ENCODE data around the gene TYR. TPM values are rescaled to one million over a fixed set of nuclear protein-coding genes. Genes with fewer than 3 reads are reported as not detected.
"Not testable (repeated sequence)": the region's sequence is repeated elsewhere in the genome, so short reads cannot be mapped to it uniquely, and the experiment has no call there.

Gene TYR
- total RNA-seq, 1 experiment from 2014 or later: not detected

GRCh38 chr11:89293965-89294679 lies 116.4 kb downstream of the TYR start:
- no peak overlapping the region for H2BK12ac ChIP-seq (ENCODE audit: insufficient read length, low read depth, low read length)
- DNase-seq: peak; percentile 72
- H3K27me3 Mint-ChIP-seq (ENCODE audit: low read depth): no peaks in the 10 kb centered on the region
- no peak overlapping the region for H2BK120ac ChIP-seq (ENCODE audit: low read depth, low read length, poor library complexity, severe bottlenecking)
- H3K79me1 ChIP-seq (ENCODE audit: insufficient read depth, low read depth, low read length, poor library complexity, severe bottlenecking): no peaks in the 10 kb centered on the region
- no peak overlapping the region for H3K14ac ChIP-seq (ENCODE audit: insufficient read depth, low read length)
- no peak overlapping the region for H3K23ac ChIP-seq (ENCODE audit: insufficient read length, low read depth, low read length)
- no peaks in the 10 kb centered on the region for H3K79me2 ChIP-seq (ENCODE audit: insufficient read depth, low read length)
- no peak overlapping the region for H4K5ac ChIP-seq (ENCODE audit: insufficient read length, low read depth, low read length)
- H3K56ac ChIP-seq (ENCODE audit: insufficient read length, low read depth, low read length): no peak overlapping the region
- no peak overlapping the region for H2BK20ac ChIP-seq (ENCODE audit: low read depth, low read length, poor library complexity, severe bottlenecking)
- H3K27me3 ChIP-seq (ENCODE audit: insufficient read depth, low read length): no peaks in the 10 kb centered on the region
- no peak overlapping the region for H3K9ac ChIP-seq (ENCODE audit: extremely low read depth, insufficient read length, low read length)
- no peaks in the 10 kb centered on the region for H3K9me3 Mint-ChIP-seq
- H3K4me2 ChIP-seq (ENCODE audit: insufficient read depth, insufficient read length, low read length): no peak overlapping the region
- H4K91ac ChIP-seq (ENCODE audit: insufficient read length, low read depth, low read length): no peak overlapping the region
- no peaks in the 10 kb centered on the region for H3K9me3 ChIP-seq (ENCODE audit: control insufficient read depth, low read depth, low read length)
- no peaks in the 10 kb centered on the region for H4K20me1 ChIP-seq (ENCODE audit: control insufficient read depth, insufficient read depth, insufficient read length)
- no peak overlapping the region for H2BK15ac ChIP-seq (ENCODE audit: low read depth, low read length)
- H2BK5ac ChIP-seq (ENCODE audit: insufficient read length, low read length): no peak overlapping the region
- no peaks in the 10 kb centered on the region for H3K23me2 ChIP-seq (ENCODE audit: insufficient read length, low read depth, low read length, poor library complexity, severe bottlenecking)
- peaks cover 10 to 22% of the 10 kb centered on the region in 2 experiments for H3K4me1 Mint-ChIP-seq
- no peak overlapping the region for H3K4ac ChIP-seq (ENCODE audit: low read depth, low read length)
- peak overlapping the region; percentile 71 to 76 for H3K4me3 Mint-ChIP-seq
- H2AFZ ChIP-seq (ENCODE audit: low read length): peak overlapping the region; percentile 10
- H3K27ac Mint-ChIP-seq: peak overlapping the region in 1 of 3 experiments; percentile 18; a peak in 2 of 7 replicates
- H3K4me1 ChIP-seq (ENCODE audit: insufficient read depth, low read length): no peaks in the 10 kb centered on the region
- no peak overlapping the region for H4K8ac ChIP-seq (replicated peaks; ENCODE audit: insufficient read length, low read depth, low read length)
- TF ChIP-seq CTCF (conservative IDR thresholded peaks at IDR 0.05): peak; percentile 17; the same call in 1 of the 3 replicates
- H3K27ac ChIP-seq (ENCODE audit: insufficient read length, low read depth, low read length): no peak overlapping the region
- no peak overlapping the region for H3T11ph ChIP-seq (ENCODE audit: low read length)
- WGBS (ENCODE audit: extremely low coverage, insufficient read length, low lambda C conversion rate): no CpG with 5 or more reads among the region's 18 CpGs
- H3K36me3 Mint-ChIP-seq (ENCODE audit: insufficient read depth in 1 of 3, low read depth in 3 of 3): no peaks in the 10 kb centered on the region
- no peak overlapping the region for H2AK5ac ChIP-seq (ENCODE audit: insufficient read length, low read length)
- peak overlapping the region; percentile 50 for H3K18ac ChIP-seq (ENCODE audit: insufficient read length, low read depth, low read length)

- H2BK120ac ChIP-seq (ENCODE audit: low read depth, low read length, poor library complexity, severe bottlenecking); H2BK20ac ChIP-seq (ENCODE audit: low read depth, low read length, poor library complexity, severe bottlenecking); H3K9me3 Mint-ChIP-seq; H4K20me1 ChIP-seq (ENCODE audit: control insufficient read depth, insufficient read depth, insufficient read length); H3K36me3 Mint-ChIP-seq (ENCODE audit: insufficient read depth in 1 of 3, low read depth in 3 of 3); H2BK15ac ChIP-seq (ENCODE audit: low read depth, low read length); H3T11ph ChIP-seq (ENCODE audit: low read length); H2BK12ac ChIP-seq (ENCODE audit: insufficient read length, low read depth, low read length); H3K9ac ChIP-seq (ENCODE audit: extremely low read depth, insufficient read length, low read length); H3K27ac ChIP-seq (ENCODE audit: insufficient read length, low read depth, low read length); H2BK5ac ChIP-seq (ENCODE audit: insufficient read length, low read length); H3K14ac ChIP-seq (ENCODE audit: insufficient read depth, low read length); H3K56ac ChIP-seq (ENCODE audit: insufficient read length, low read depth, low read length); H3K23me2 ChIP-seq (ENCODE audit: insufficient read length, low read depth, low read length, poor library complexity, severe bottlenecking); H3K4ac ChIP-seq (ENCODE audit: low read depth, low read length); H2AFZ ChIP-seq (ENCODE audit: low read length); H4K8ac ChIP-seq (replicated peaks; ENCODE audit: insufficient read length, low read depth, low read length); H3K23ac ChIP-seq (ENCODE audit: insufficient read length, low read depth, low read length); H4K91ac ChIP-seq (ENCODE audit: insufficient read length, low read depth, low read length); H3K79me1 ChIP-seq (ENCODE audit: insufficient read depth, low read depth, low read length, poor library complexity, severe bottlenecking); H3K27me3 Mint-ChIP-seq (ENCODE audit: low read depth); H3K27me3 ChIP-seq (ENCODE audit: insufficient read depth, low read length); H3K4me2 ChIP-seq (ENCODE audit: insufficient read depth, insufficient read length, low read length); H3K4me1 ChIP-seq (ENCODE audit: insufficient read depth, low read length); H3K79me2 ChIP-seq (ENCODE audit: insufficient read depth, low read length); H3K18ac ChIP-seq (ENCODE audit: insufficient read length, low read depth, low read length); H4K5ac ChIP-seq (ENCODE audit: insufficient read length, low read depth, low read length); H3K4me3 Mint-ChIP-seq; H2AK5ac ChIP-seq (ENCODE audit: insufficient read length, low read length); H3K9me3 ChIP-seq (ENCODE audit: control insufficient read depth, low read depth, low read length): not testable (repeated sequence)
- Mint-ChIP-seq H3K27ac (peak overlapping the region in 1 of 3 experiments; percentile 70; a peak in 1 of 7 replicates), H3K4me1 (peaks cover 11 to 22% of the 10 kb centered on the region in 2 experiments)
- WGBS (ENCODE audit: extremely low coverage, insufficient read length, low lambda C conversion rate): no CpG with 5 or more reads among the region's 7 CpGs
- peak; percentile 38 for DNase-seq
Measured at GRCh38 chr11:89295023-89295422, 117.3 kb downstream of the TYR start.
